ENCODE results near the gene NDUFB7.

GRCh38 chr19:14545716-14546082 is 26.2 kb downstream of the NDUFB7 start:
- TF ChIP-seq ZNF184 (tag by site-specific recombination; IDR thresholded peaks at IDR 0.05) (no peak), ZNF169 (tag by site-specific recombination; IDR thresholded peaks at IDR 0.05) (no peak)
- TF ChIP-seq, protein P1, sequence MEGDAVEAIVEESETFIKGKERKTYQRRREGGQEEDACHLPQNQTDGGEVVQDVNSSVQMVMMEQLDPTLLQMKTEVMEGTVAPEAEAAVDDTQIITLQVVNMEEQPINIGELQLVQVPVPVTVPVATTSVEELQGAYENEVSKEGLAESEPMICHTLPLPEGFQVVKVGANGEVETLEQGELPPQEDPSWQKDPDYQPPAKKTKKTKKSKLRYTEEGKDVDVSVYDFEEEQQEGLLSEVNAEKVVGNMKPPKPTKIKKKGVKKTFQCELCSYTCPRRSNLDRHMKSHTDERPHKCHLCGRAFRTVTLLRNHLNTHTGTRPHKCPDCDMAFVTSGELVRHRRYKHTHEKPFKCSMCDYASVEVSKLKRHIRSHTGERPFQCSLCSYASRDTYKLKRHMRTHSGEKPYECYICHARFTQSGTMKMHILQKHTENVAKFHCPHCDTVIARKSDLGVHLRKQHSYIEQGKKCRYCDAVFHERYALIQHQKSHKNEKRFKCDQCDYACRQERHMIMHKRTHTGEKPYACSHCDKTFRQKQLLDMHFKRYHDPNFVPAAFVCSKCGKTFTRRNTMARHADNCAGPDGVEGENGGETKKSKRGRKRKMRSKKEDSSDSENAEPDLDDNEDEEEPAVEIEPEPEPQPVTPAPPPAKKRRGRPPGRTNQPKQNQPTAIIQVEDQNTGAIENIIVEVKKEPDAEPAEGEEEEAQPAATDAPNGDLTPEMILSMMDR (tag by site-specific recombination; IDR thresholded peaks at IDR 0.05): no peak

Data from HEK293 (cell line).